Mesenchymal stem cell (in vitro differentiated cells and primary cell): ENCODE measurements around the gene INPP5F.
"Not testable (repeated sequence)": the region's sequence is repeated elsewhere in the genome, so short reads cannot be mapped to it uniquely, and the experiment has no call there.

Source experiments
- DNase-seq: peaks from one replicate; pipeline ENCODE4 v3.0.0-alpha.2; 2013
- H2AFZ ChIP-seq: one replicate; pipeline ENCODE4 v1.6.1; 2013; ENCODE audit warnings: low read depth, mild to moderate bottlenecking, control low read depth, inconsistent platforms, low read length, moderate library complexity
- H2AK5ac ChIP-seq: 2 replicates; pipeline ENCODE4 v1.6.1; 2013; ENCODE audit warnings: low read length, moderate library complexity, mild to moderate bottlenecking, inconsistent platforms; ENCODE audit not compliant: severe bottlenecking
- H2BK120ac ChIP-seq: one replicate; pipeline ENCODE4 v1.6.1; 2013; ENCODE audit warnings: low read depth, mild to moderate bottlenecking, inconsistent platforms, low read length, moderate library complexity
- H2BK12ac ChIP-seq, 2 experiments: one replicate each; pipeline ENCODE4 v1.6.1; 2013; ENCODE audit warnings: inconsistent platforms in 2 of 2, low read length in 2 of 2, mild to moderate bottlenecking in 2 of 2, moderate library complexity in 2 of 2, control low read depth in 1 of 2
- H2BK15ac ChIP-seq: one replicate; pipeline ENCODE4 v1.6.1; 2013; ENCODE audit warnings: mild to moderate bottlenecking, low read depth, inconsistent platforms; ENCODE audit not compliant: poor library complexity, severe bottlenecking
- H2BK5ac ChIP-seq: 2 replicates; pipeline ENCODE4 v1.6.1; 2013; ENCODE audit warnings: low read depth, mild to moderate bottlenecking, low read length, control low read depth, inconsistent platforms; ENCODE audit not compliant: poor library complexity, severe bottlenecking
- H3K14ac ChIP-seq, 2 experiments: one replicate each; pipeline ENCODE4 v1.6.1; 2013; ENCODE audit warnings: inconsistent platforms in 2 of 2, low read length in 2 of 2, control low read depth in 1 of 2, mild to moderate bottlenecking in 1 of 2, moderate library complexity in 1 of 2
- H3K18ac ChIP-seq, 2 experiments: one replicate each; pipeline ENCODE4 v1.6.1; 2013; ENCODE audit warnings: inconsistent platforms in 2 of 2, low read length in 2 of 2, control low read depth in 1 of 2, low read depth in 1 of 2, mild to moderate bottlenecking in 1 of 2
- H3K23ac ChIP-seq, 2 experiments: one replicate each; pipeline ENCODE4 v1.6.1; 2013; ENCODE audit warnings: inconsistent platforms in 2 of 2, low read length in 2 of 2, mild to moderate bottlenecking in 2 of 2, moderate library complexity in 2 of 2, control low read depth in 1 of 2
- H3K27ac ChIP-seq: 2 replicates; pipeline ENCODE4 v1.5.1; 2013; ENCODE audit warnings: mild to moderate bottlenecking, moderate library complexity, low read length, control low read depth, inconsistent platforms; ENCODE audit not compliant: poor library complexity, severe bottlenecking
- H3K27me3 ChIP-seq, 2 experiments: 2 replicates each; pipeline versions ENCODE4 v1.6.1 to v1.7.0; 2013; ENCODE audit warnings: low read length in 2 of 2, mild to moderate bottlenecking in 2 of 2, moderate library complexity in 2 of 2, control low read depth in 1 of 2, inconsistent platforms in 1 of 2; ENCODE audit not compliant: control insufficient read depth in 1 of 2, insufficient read depth in 1 of 2
- H3K36me3 ChIP-seq, 2 experiments: 2 replicates each; pipeline versions ENCODE4 v1.6.1 to v1.7.0; 2013; ENCODE audit warnings: low read length in 2 of 2, control low read depth in 1 of 2, inconsistent platforms in 1 of 2, low read depth in 1 of 2, mild to moderate bottlenecking in 1 of 2; ENCODE audit not compliant: insufficient read depth in 2 of 2, control insufficient read depth in 1 of 2
- H3K4ac ChIP-seq, 2 experiments: one replicate each; pipeline ENCODE4 v1.6.1; 2013; ENCODE audit warnings: inconsistent platforms in 2 of 2, low read length in 2 of 2, mild to moderate bottlenecking in 2 of 2, moderate library complexity in 2 of 2, control low read depth in 1 of 2, low read depth in 1 of 2
- H3K4me1 ChIP-seq: 2 replicates; pipeline ENCODE4 v1.6.1; 2013; ENCODE audit warnings: low read depth, low read length, control low read depth; ENCODE audit not compliant: control insufficient read depth, insufficient read depth
- H3K4me2 ChIP-seq: 2 replicates; pipeline ENCODE4 v1.6.1; 2013; ENCODE audit warnings: low read length, mild to moderate bottlenecking, inconsistent platforms; ENCODE audit not compliant: poor library complexity, severe bottlenecking
- H3K4me3 ChIP-seq, 2 experiments: 2 replicates each; pipeline versions ENCODE4 v1.5.1 to v1.7.0; 2013; ENCODE audit warnings: low read length in 2 of 2, mild to moderate bottlenecking in 2 of 2, control low read depth in 1 of 2, low read depth in 1 of 2; ENCODE audit not compliant: insufficient read depth in 1 of 2
- H3K79me1 ChIP-seq: replicated peaks from 2 replicates; pipeline ENCODE4 v1.6.1; 2013; ENCODE audit warnings: mild to moderate bottlenecking, control low read depth, low read length, inconsistent platforms; ENCODE audit not compliant: poor library complexity, severe bottlenecking
- H3K9ac ChIP-seq: 2 replicates; pipeline ENCODE4 v1.7.0; 2013; ENCODE audit warnings: mild to moderate bottlenecking, low read length, moderate library complexity
- H3K9me3 ChIP-seq: 2 replicates; pipeline ENCODE4 v1.7.0; 2013; ENCODE audit warnings: mild to moderate bottlenecking, low read length; ENCODE audit not compliant: control insufficient read depth
- H4K8ac ChIP-seq: one replicate; pipeline ENCODE4 v1.6.1; 2013; ENCODE audit warnings: inconsistent platforms, mild to moderate bottlenecking, low read length, moderate library complexity
- H4K91ac ChIP-seq: one replicate; pipeline ENCODE4 v1.6.1; 2013; ENCODE audit warnings: mild to moderate bottlenecking, low read length, inconsistent platforms
- WGBS: methylation state at CpG from one replicate; pipeline ENCODE4 v1.1.7; 2013; ENCODE audit warnings: mixed read lengths; 5-methylcytosine and 5-hydroxymethylcytosine counted together

INPP5F gene

GRCh38 chr10:119769886-119770285 is 44.0 kb downstream of the INPP5F start:
- Histone ChIP-seq H2AK5ac (no peak overlapping the region), H3K4me3 (no peak overlapping the region), H3K14ac (no peak overlapping the region), H3K9ac (peak overlapping the region; percentile 64), H2BK15ac (no peak overlapping the region), H3K36me3 (no peaks in the 10 kb centered on the region), H2BK12ac (no peak overlapping the region), H3K4me2 (no peak overlapping the region), H3K79me1 (peaks cover 13% of the 10 kb centered on the region), H2AFZ (no peak overlapping the region), H3K4me1 (no peaks in the 10 kb centered on the region), H3K9me3 (no peaks in the 10 kb centered on the region), H4K91ac (no peak overlapping the region), H3K18ac (no peak overlapping the region), H4K8ac (no peak overlapping the region), H3K27ac (no peak overlapping the region), H3K4ac (no peak overlapping the region), H3K27me3 (no peaks in the 10 kb centered on the region), H3K23ac (no peak overlapping the region), H2BK120ac (no peak overlapping the region), H2BK5ac (no peak overlapping the region)
- peak; percentile 40 for DNase-seq
- WGBS = no CpG with 5 or more reads among the region's 2 CpGs

- no peak overlapping the region for H3K4me2 ChIP-seq
- H3K9ac ChIP-seq = no peak overlapping the region
- H3K4ac ChIP-seq = no peak overlapping the region
- H4K8ac ChIP-seq = no peak overlapping the region
- H3K9me3 ChIP-seq = no peaks in the 10 kb centered on the region
- no peaks in the 10 kb centered on the region for H3K4me1 ChIP-seq
- H3K18ac ChIP-seq = no peak overlapping the region
- H3K23ac ChIP-seq = no peak overlapping the region
- H2BK15ac ChIP-seq = no peak overlapping the region
- H3K14ac ChIP-seq = no peak overlapping the region
- H2BK12ac ChIP-seq = no peak overlapping the region
- H2AFZ ChIP-seq = no peak overlapping the region
- peaks cover 12% of the 10 kb centered on the region for H3K79me1 ChIP-seq
- H3K4me3 ChIP-seq = no peak overlapping the region
- no peak overlapping the region for H3K27ac ChIP-seq
- H2AK5ac ChIP-seq = no peak overlapping the region
- H4K91ac ChIP-seq = no peak overlapping the region
- no peak for DNase-seq
- WGBS = 82% methylated on average over 2 of the region's 2 CpGs
- no peak overlapping the region for H2BK120ac ChIP-seq
- no peak overlapping the region for H2BK5ac ChIP-seq
- no peaks in the 10 kb centered on the region for H3K27me3 ChIP-seq
- no peaks in the 10 kb centered on the region for H3K36me3 ChIP-seq
Measured at GRCh38 chr10:119770928-119771327, 45.1 kb downstream of the INPP5F start.

GRCh38 chr10:119772334-119772733 is 46.5 kb downstream of the INPP5F start:
- no peak overlapping the region for H3K4me3 ChIP-seq
- H4K8ac ChIP-seq = no peak overlapping the region
- peaks cover 11% of the 10 kb centered on the region for H3K79me1 ChIP-seq
- no peaks in the 10 kb centered on the region for H3K36me3 ChIP-seq
- H2BK12ac ChIP-seq = no peak overlapping the region
- no peak overlapping the region for H4K91ac ChIP-seq
- no peak overlapping the region for H3K23ac ChIP-seq
- no peak overlapping the region for H2BK5ac ChIP-seq
- no peak overlapping the region for H2AK5ac ChIP-seq
- no peak overlapping the region for H3K18ac ChIP-seq
- no peaks in the 10 kb centered on the region for H3K27me3 ChIP-seq
- H3K4me2 ChIP-seq = no peak overlapping the region
- no peaks in the 10 kb centered on the region for H3K4me1 ChIP-seq
- no peak overlapping the region for H3K4ac ChIP-seq
- DNase-seq = no peak
- H3K9ac ChIP-seq = no peak overlapping the region
- no peaks in the 10 kb centered on the region for H3K9me3 ChIP-seq
- no peak overlapping the region for H3K14ac ChIP-seq
- no peak overlapping the region for H3K27ac ChIP-seq
- WGBS = 100% methylated on average over 1 of the region's 4 CpGs
- no peak overlapping the region for H2BK120ac ChIP-seq
- no peak overlapping the region for H2AFZ ChIP-seq
- no peak overlapping the region for H2BK15ac ChIP-seq

GRCh38 chr10:119773041-119773440 is 47.2 kb downstream of the INPP5F start:
- not testable (repeated sequence) for H2AFZ ChIP-seq, H2BK12ac ChIP-seq, H3K4me1 ChIP-seq, H3K9ac ChIP-seq, H3K4ac ChIP-seq, H3K27me3 ChIP-seq, H2BK120ac ChIP-seq, H2BK15ac ChIP-seq, H3K4me2 ChIP-seq, H2BK5ac ChIP-seq, H3K4me3 ChIP-seq, H3K36me3 ChIP-seq, H3K18ac ChIP-seq, H3K23ac ChIP-seq, H3K9me3 ChIP-seq, H2AK5ac ChIP-seq, DNase-seq, H4K91ac ChIP-seq, H4K8ac ChIP-seq, H3K27ac ChIP-seq, H3K14ac ChIP-seq
- peaks cover 11% of the 10 kb centered on the region for H3K79me1 ChIP-seq
- WGBS = 94% methylated on average over 1 of the region's 3 CpGs
